ENCODE data around the gene FICD. TPM values are rescaled to one million over a fixed set of nuclear protein-coding genes. Genes with fewer than 3 reads are reported as not detected.
"Not testable (repeated sequence)": the region's sequence is repeated elsewhere in the genome, so short reads cannot be mapped to it uniquely, and the experiment has no call there.

Gene FICD
- polyA plus RNA-seq, 1 experiment = 1.4 TPM

GRCh38 chr12:108548954-108549521, 34.0 kb downstream of the FICD start:
- no peak overlapping the region for H3K4me3 ChIP-seq (ENCODE audit: low read depth, low read length)
- DNase-seq (ENCODE audit: low read depth, low spot score) = no peak
- CTCF ChIA-PET = interaction anchor here (0.6 to 2.4 kb wide), 3 partner anchors 69 to 935 kb away, joined by 3 to 12 read pairs (median 4); no protein-coding TSS in a partner anchor
- H3K9me3 ChIP-seq (ENCODE audit: control insufficient read depth, insufficient read depth, low read length) = no peaks in the 10 kb centered on the region
- H3K27me3 ChIP-seq (ENCODE audit: control insufficient read depth, insufficient read depth, low read length) = no peaks in the 10 kb centered on the region
- POLR2A ChIA-PET = no interaction called here
- no peak for TF ChIP-seq CTCF (IDR thresholded peaks at IDR 0.05; ENCODE audit: low read depth, low read length)
- H3K27ac ChIP-seq (ENCODE audit: low read depth, low read length) = no peak overlapping the region

GRCh38 chr12:108551535-108551934, 36.5 kb downstream of the FICD start:
- no peak for DNase-seq (ENCODE audit: low read depth, low spot score)
- H3K4me3 ChIP-seq (ENCODE audit: low read depth, low read length) = no peak overlapping the region
- no peak for TF ChIP-seq CTCF (IDR thresholded peaks at IDR 0.05; ENCODE audit: low read depth, low read length)
- POLR2A ChIA-PET = no interaction called here
- H3K9me3 ChIP-seq (ENCODE audit: control insufficient read depth, insufficient read depth, low read length) = no peaks in the 10 kb centered on the region
- CTCF ChIA-PET = interaction anchor here (1.0 kb wide), 2 partner anchors 66 kb away, joined by 3 to 4 read pairs; no protein-coding TSS in a partner anchor
- H3K27ac ChIP-seq (ENCODE audit: low read depth, low read length) = no peak overlapping the region
- H3K27me3 ChIP-seq (ENCODE audit: control insufficient read depth, insufficient read depth, low read length) = no peaks in the 10 kb centered on the region

GRCh38 chr12:108553799-108554198, 38.7 kb downstream of the FICD start:
- H3K9me3 ChIP-seq (ENCODE audit: control insufficient read depth, insufficient read depth, low read length) = no peaks in the 10 kb centered on the region
- CTCF ChIA-PET = interaction anchor here (0.6 kb wide), 1 partner anchor 250 kb away, joined by 3 read pairs; no protein-coding TSS in a partner anchor
- H3K27ac ChIP-seq (ENCODE audit: low read depth, low read length) = no peak overlapping the region
- no peak for TF ChIP-seq CTCF (IDR thresholded peaks at IDR 0.05; ENCODE audit: low read depth, low read length)
- H3K27me3 ChIP-seq (ENCODE audit: control insufficient read depth, insufficient read depth, low read length) = no peaks in the 10 kb centered on the region
- H3K4me3 ChIP-seq (ENCODE audit: low read depth, low read length) = no peak overlapping the region
- POLR2A ChIA-PET = no interaction called here
- no peak for DNase-seq (ENCODE audit: low read depth, low spot score)

GRCh38 chr12:108555383-108555782, 40.3 kb downstream of the FICD start:
- H3K27ac ChIP-seq (ENCODE audit: low read depth, low read length); H3K4me3 ChIP-seq (ENCODE audit: low read depth, low read length); H3K9me3 ChIP-seq (ENCODE audit: control insufficient read depth, insufficient read depth, low read length); POLR2A ChIA-PET; DNase-seq (ENCODE audit: low read depth, low spot score); H3K27me3 ChIP-seq (ENCODE audit: control insufficient read depth, insufficient read depth, low read length); CTCF ChIA-PET: not testable (repeated sequence)

- H3K27me3 ChIP-seq (ENCODE audit: control insufficient read depth, insufficient read depth, low read length) = no peaks in the 10 kb centered on the region
- DNase-seq (ENCODE audit: low read depth, low spot score) = no peak
- ChIA-PET CTCF (interaction anchor here (0.7 to 15.8 kb wide), 4 partner anchors 47 to 826 kb away, joined by 3 to 508 read pairs (median 6); no protein-coding TSS in a partner anchor), POLR2A (no interaction called here)
- no peaks in the 10 kb centered on the region; the same call in 1 of the 2 replicates for H3K9me3 ChIP-seq (ENCODE audit: control insufficient read depth, insufficient read depth, low read length)
- no peak overlapping the region for H3K27ac ChIP-seq (ENCODE audit: low read depth, low read length)
- no peak overlapping the region for H3K4me3 ChIP-seq (ENCODE audit: low read depth, low read length)
- TF ChIP-seq CTCF (IDR thresholded peaks at IDR 0.05; ENCODE audit: low read depth, low read length) = no peak
Observed at GRCh38 chr12:108559007-108559655, 44.1 kb downstream of the FICD start.

All from AG04450 (cell line).